CD14-positive monocyte (primary cell): ENCODE results near the gene CPSF3. TPM values are rescaled to one million over a fixed set of nuclear protein-coding genes. Genes with fewer than 3 reads are reported as not detected.

ENCODE experiments used
- DNase-seq, 3 donors: peaks; one replicate each; pipeline ENCODE4 v3.0.0-alpha.2; 2011 to 2022
- H2AFZ ChIP-seq: 2 replicates; pipeline ENCODE4 v1.6.0; 2012; ENCODE audit warnings: mild to moderate bottlenecking, low read depth, low read length, inconsistent platforms; ENCODE audit not compliant: insufficient read depth, poor library complexity, severe bottlenecking
- H3K27ac ChIP-seq, 2 donors: 1 replicate in 1 of 2; 2 replicates in 1 of 2; pipeline ENCODE4 v1.5.1; 2012 to 2013; ENCODE audit warnings: low read length in 2 of 2, control low read depth in 1 of 2, inconsistent platforms in 1 of 2, low read depth in 1 of 2, mild to moderate bottlenecking in 1 of 2
- H3K27me3 ChIP-seq, 2 donors: one replicate each; pipeline versions ENCODE4 v1.6.0 to v1.6.1; 2011 to 2013; ENCODE audit warnings: low read length in 2 of 2; ENCODE audit not compliant: control insufficient read depth in 2 of 2, insufficient read depth in 2 of 2
- H3K36me3 ChIP-seq, 2 donors: replicated peaks in 1 of 2; 1 replicate in 1 of 2; 2 replicates in 1 of 2; pipeline versions ENCODE4 v1.5.1 to v1.6.1; 2012 to 2013; ENCODE audit warnings: low read length in 2 of 2, control low read depth in 1 of 2, inconsistent platforms in 1 of 2, mild to moderate bottlenecking in 1 of 2; ENCODE audit not compliant: insufficient read depth in 2 of 2, control insufficient read depth in 1 of 2
- H3K4me1 ChIP-seq, 2 donors: 1 replicate in 1 of 2; 2 replicates in 1 of 2; pipeline versions ENCODE4 v1.5.1 to v1.6.1; 2012 to 2013; ENCODE audit warnings: low read length in 2 of 2, control low read depth in 1 of 2, inconsistent platforms in 1 of 2, mild to moderate bottlenecking in 1 of 2, moderate library complexity in 1 of 2; ENCODE audit not compliant: insufficient read depth in 2 of 2, control insufficient read depth in 1 of 2
- H3K4me2 ChIP-seq: replicated peaks from 2 replicates; pipeline ENCODE3; 2012; ENCODE audit warnings: low read length, moderate library complexity, mild to moderate bottlenecking; ENCODE audit not compliant: poor library complexity, severe bottlenecking; ENCODE audit errors: extremely low read depth
- H3K4me3 ChIP-seq, 3 experiments: fragments of 200-600 bp in 1 of 3; sonication (generic) in 1 of 3; replicated peaks in 1 of 3; 1 replicate in 2 of 3; 2 replicates in 1 of 3; pipeline ENCODE4 v1.5.1; 2011 to 2013; ENCODE audit warnings: low read length in 3 of 3, mild to moderate bottlenecking in 3 of 3, control low read depth in 2 of 3, low read depth in 2 of 3, inconsistent platforms in 1 of 3, moderate library complexity in 1 of 3
- H3K79me2 ChIP-seq: 2 replicates; pipeline ENCODE4 v1.6.0; 2012; ENCODE audit warnings: mild to moderate bottlenecking, control low read depth, inconsistent platforms, low read length, moderate library complexity; ENCODE audit not compliant: insufficient read depth
- H3K9ac ChIP-seq: 2 replicates; pipeline ENCODE4 v1.6.0; 2017; ENCODE audit warnings: low read length, mild to moderate bottlenecking; ENCODE audit not compliant: insufficient read depth, poor library complexity, severe bottlenecking
- H3K9me3 ChIP-seq, 2 donors: replicated peaks in 1 of 2; 1 replicate in 1 of 2; 2 replicates in 1 of 2; pipeline versions ENCODE4 v1.5.1 to v1.6.1; 2012 to 2013; ENCODE audit warnings: low read length in 2 of 2, control low read depth in 1 of 2; ENCODE audit not compliant: control insufficient read depth in 1 of 2, insufficient read depth in 1 of 2
- H4K20me1 ChIP-seq: 2 replicates; pipeline ENCODE4 v1.6.0; 2012; ENCODE audit warnings: mild to moderate bottlenecking, low read length, control low read depth, moderate library complexity; ENCODE audit not compliant: insufficient read depth
- H3K27ac Mint-ChIP-seq, 7 donors: one replicate each; pipeline ENCODE4 v1.8.0; 2020; ENCODE audit warnings: mild to moderate bottlenecking in 7 of 7, mixed read lengths in 7 of 7, moderate library complexity in 6 of 7, inconsistent platforms in 2 of 7
- H3K27me3 Mint-ChIP-seq, 3 donors: one replicate each; pipeline ENCODE4 v1.8.0; 2021 to 2022; ENCODE audit warnings: low read depth in 3 of 3, mild to moderate bottlenecking in 3 of 3, mixed read lengths in 3 of 3, moderate library complexity in 3 of 3, inconsistent platforms in 1 of 3
- H3K36me3 Mint-ChIP-seq, 2 donors: one replicate each; pipeline ENCODE4 v1.8.0; 2020; ENCODE audit warnings: mixed read lengths in 2 of 2, inconsistent platforms in 1 of 2, mild to moderate bottlenecking in 1 of 2
- H3K4me1 Mint-ChIP-seq: one replicate; pipeline ENCODE4 v1.8.0; 2020; ENCODE audit warnings: mild to moderate bottlenecking, mixed read lengths
- H3K4me3 Mint-ChIP-seq, 2 donors: one replicate each; pipeline ENCODE4 v1.8.0; 2020; ENCODE audit warnings: mild to moderate bottlenecking in 2 of 2, mixed read lengths in 2 of 2, moderate library complexity in 1 of 2
- H3K9me3 Mint-ChIP-seq, 7 donors: one replicate each; pipeline ENCODE4 v1.8.0; 2020 to 2022; ENCODE audit warnings: mixed read lengths in 7 of 7, mild to moderate bottlenecking in 6 of 7, moderate library complexity in 6 of 7, inconsistent platforms in 2 of 7
- CTCF ChIP-seq: fragments of 200-600 bp; IDR thresholded peaks from one replicate; pipeline ENCODE4 v1.8.0; 2022; ENCODE audit warnings: antibody characterized with exemption, mild to moderate bottlenecking
- WGBS: methylation state at CpG from one replicate; pipeline ENCODE4 v1.1.5; 2013; ENCODE audit warnings: missing lambda C conversion rate; ENCODE audit not compliant: insufficient coverage; 5-methylcytosine and 5-hydroxymethylcytosine counted together
- intact Hi-C, 2 donors: fragments of 100-400 bp; cut with micrococcal nuclease; formaldehyde crosslinking; loops; one replicate each; pipeline versions ENCODE4 v1.15.0 to v1.15.1; 2023
- polyA plus RNA-seq, 3 donors: library from polyadenylated mRNA; depleted of rRNA in 1 of 3; unstranded in 2 of 3; stranded (reverse) in 1 of 3; fragments of 300-500 nt in 2 of 3; fragments of >200 nt in 1 of 3; fragmentation: Illumina TruSeq in 2 of 3; gene quantifications; 1 replicate in 2 of 3; 2 replicates in 1 of 3; pipeline ENCODE4 v1.2.3, GENCODE V29; 2012 to 2021

Gene CPSF3
- polyA plus RNA-seq, 3 donors, result 17.2 to 34.0 (median 26.6) TPM

- no peaks in the 10 kb centered on the region for H3K4me1 Mint-ChIP-seq
- H3K27ac Mint-ChIP-seq, result no peak overlapping the region
- H3K36me3 Mint-ChIP-seq, result peaks cover 79 to 98% of the 10 kb centered on the region in 2 donors
- Histone ChIP-seq H3K9ac (no peak overlapping the region), H3K9me3 (no peaks in the 10 kb centered on the region), H3K79me2 (peaks cover 2% of the 10 kb centered on the region), H3K4me1 (no peaks in the 10 kb centered on the region), H3K4me3 (no peak overlapping the region), H3K36me3 (peaks cover 90 to 100% of the 10 kb centered on the region in 2 donors), H3K4me2 (no peak overlapping the region), H3K27ac (no peak overlapping the region), H4K20me1 (peaks cover 73% of the 10 kb centered on the region), H2AFZ (no peak overlapping the region), H3K27me3 (no peaks in the 10 kb centered on the region)
- H3K9me3 Mint-ChIP-seq, result no peaks in the 10 kb centered on the region
- no peak overlapping the region for H3K4me3 Mint-ChIP-seq
- WGBS, result 100% methylated on average over 5 of the region's 5 CpGs
- TF ChIP-seq CTCF, result no peak
- peaks cover 0 to 1% (median 0%) of the 10 kb centered on the region in 3 donors for H3K27me3 Mint-ChIP-seq
- intact Hi-C loops, result no loop called here
- DNase-seq, result no peak
Observed at GRCh38 chr2:9484533-9484932, 61.1 kb downstream of the CPSF3 start.

- Histone ChIP-seq H3K9me3 (no peaks in the 10 kb centered on the region), H3K4me2 (no peak overlapping the region), H3K4me3 (no peak overlapping the region), H2AFZ (no peak overlapping the region), H3K27me3 (no peaks in the 10 kb centered on the region), H3K27ac (no peak overlapping the region), H3K79me2 (no peaks in the 10 kb centered on the region), H3K9ac (no peak overlapping the region), H3K4me1 (no peaks in the 10 kb centered on the region), H4K20me1 (peaks cover 51% of the 10 kb centered on the region), H3K36me3 (peaks cover 97 to 100% of the 10 kb centered on the region in 2 donors)
- WGBS, result no CpG with 5 or more reads among the region's 1 CpG
- no peak for TF ChIP-seq CTCF
- H3K27ac Mint-ChIP-seq, result peak overlapping the region in 2 of 7 donors; percentile 15 to 42
- intact Hi-C loops, result no loop called here
- H3K4me3 Mint-ChIP-seq, result no peak overlapping the region
- H3K27me3 Mint-ChIP-seq, result no peaks in the 10 kb centered on the region
- H3K4me1 Mint-ChIP-seq, result no peaks in the 10 kb centered on the region
- H3K9me3 Mint-ChIP-seq, result no peaks in the 10 kb centered on the region
- H3K36me3 Mint-ChIP-seq, result peaks cover 88 to 98% of the 10 kb centered on the region in 2 donors
- no peak for DNase-seq
Observed at GRCh38 chr2:9488583-9489547, 65.4 kb downstream of the CPSF3 start.
